ENCODE results near the gene SGIP1.

DNA sequence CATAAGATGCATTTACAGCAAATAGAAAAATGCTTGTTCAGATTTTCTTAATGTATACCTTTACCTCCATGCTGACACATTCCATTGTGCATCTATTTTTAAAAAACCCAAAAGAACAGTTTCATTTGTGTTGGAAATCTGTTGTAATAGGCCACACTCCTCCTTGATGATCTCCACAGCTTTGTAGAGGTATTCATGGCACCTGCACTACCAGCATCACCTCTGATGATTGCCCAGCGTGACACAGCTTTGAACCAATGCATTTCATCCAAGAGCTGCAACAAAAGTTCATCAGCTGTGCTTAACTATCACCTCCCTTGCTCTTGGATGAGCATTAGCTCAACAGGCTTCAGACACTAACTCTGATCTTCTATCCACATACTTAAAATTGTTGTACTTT lies 226.6 kb downstream of the SGIP1 start:
- TF ChIP-seq POLR2A (IDR thresholded peaks at IDR 0.05) = no peak
- TF ChIP-seq, protein P1, sequence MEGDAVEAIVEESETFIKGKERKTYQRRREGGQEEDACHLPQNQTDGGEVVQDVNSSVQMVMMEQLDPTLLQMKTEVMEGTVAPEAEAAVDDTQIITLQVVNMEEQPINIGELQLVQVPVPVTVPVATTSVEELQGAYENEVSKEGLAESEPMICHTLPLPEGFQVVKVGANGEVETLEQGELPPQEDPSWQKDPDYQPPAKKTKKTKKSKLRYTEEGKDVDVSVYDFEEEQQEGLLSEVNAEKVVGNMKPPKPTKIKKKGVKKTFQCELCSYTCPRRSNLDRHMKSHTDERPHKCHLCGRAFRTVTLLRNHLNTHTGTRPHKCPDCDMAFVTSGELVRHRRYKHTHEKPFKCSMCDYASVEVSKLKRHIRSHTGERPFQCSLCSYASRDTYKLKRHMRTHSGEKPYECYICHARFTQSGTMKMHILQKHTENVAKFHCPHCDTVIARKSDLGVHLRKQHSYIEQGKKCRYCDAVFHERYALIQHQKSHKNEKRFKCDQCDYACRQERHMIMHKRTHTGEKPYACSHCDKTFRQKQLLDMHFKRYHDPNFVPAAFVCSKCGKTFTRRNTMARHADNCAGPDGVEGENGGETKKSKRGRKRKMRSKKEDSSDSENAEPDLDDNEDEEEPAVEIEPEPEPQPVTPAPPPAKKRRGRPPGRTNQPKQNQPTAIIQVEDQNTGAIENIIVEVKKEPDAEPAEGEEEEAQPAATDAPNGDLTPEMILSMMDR (IDR thresholded peaks at IDR 0.05) = no peak
